Cardiac fibroblast (primary cell): ENCODE results near the gene WDR64.

ENCODE experiments used
- DNase-seq, 2 donors: peaks; one replicate each; pipeline versions ENCODE4 v3.0.0 to v3.0.0-alpha.2; 2010; ENCODE audit warnings: low read depth in 2 of 2
- H3K4me3 ChIP-seq, 2 donors: replicated peaks in 1 of 2; 1 replicate in 1 of 2; 2 replicates in 1 of 2; pipeline ENCODE4 v1.5.1; 2011; ENCODE audit warnings: low read depth in 2 of 2, low read length in 2 of 2, mild to moderate bottlenecking in 2 of 2, moderate library complexity in 1 of 2
- CTCF ChIP-seq: IDR thresholded peaks from one replicate; pipeline ENCODE4 v1.5.1; 2011; ENCODE audit warnings: low read depth, mild to moderate bottlenecking, low read length, inconsistent platforms

Gene WDR64

GRCh38 chr1:241706257-241706656, 54.2 kb downstream of the WDR64 start:
- peak in 1 of 2 donors; percentile 30 for DNase-seq
- H3K4me3 ChIP-seq = no peak overlapping the region
- TF ChIP-seq CTCF = no peak

- H3K4me3 ChIP-seq = no peak overlapping the region
- no peak for TF ChIP-seq CTCF
- peak in 1 of 2 donors; percentile 74 for DNase-seq
Measured at GRCh38 chr1:241706967-241707366, 54.9 kb downstream of the WDR64 start.

- DNase-seq = no peak
- H3K4me3 ChIP-seq = no peak overlapping the region
- TF ChIP-seq CTCF = no peak
Measured at GRCh38 chr1:241707442-241707841, 55.4 kb downstream of the WDR64 start.

GRCh38 chr1:241711326-241711725, 59.2 kb downstream of the WDR64 start:
- no peak for TF ChIP-seq CTCF
- no peak for DNase-seq
- no peak overlapping the region for H3K4me3 ChIP-seq

- no peak for DNase-seq
- TF ChIP-seq CTCF = no peak
- H3K4me3 ChIP-seq = no peak overlapping the region
Measured at GRCh38 chr1:241713316-241713715, 61.2 kb downstream of the WDR64 start.

GRCh38 chr1:241714321-241715218, 62.5 kb downstream of the WDR64 start:
- DNase-seq = no peak
- no peak for TF ChIP-seq CTCF
- H3K4me3 ChIP-seq = no peak overlapping the region
